Omental fat pad (tissue), 4 donors: Measurements from ENCODE around the gene ALX1. TPM values are rescaled to one million over a fixed set of nuclear protein-coding genes. Genes with fewer than 3 reads are reported as not detected.

ENCODE experiments used
- ATAC-seq: fragments of 150-250 bp; one replicate; pipeline ENCODE4 v1.9.1; 2016; ENCODE audit warnings: mild to moderate bottlenecking, moderate library complexity; ENCODE audit not compliant: low FRiP score
- DNase-seq: peaks from one replicate; pipeline ENCODE4 v3.0.0-alpha.2; 2019; ENCODE audit warnings: low spot score
- CTCF ChIP-seq, 3 donors: fragments of 450-650 bp; IDR thresholded peaks; one replicate each; pipeline ENCODE4 v1.5.1; 2016 to 2017; ENCODE audit warnings: antibody characterized with exemption in 3 of 3, mild to moderate bottlenecking in 3 of 3, moderate library complexity in 2 of 3
- total RNA-seq, 4 donors: library from RNA; depleted of rRNA; stranded (reverse); fragments of >200 nt; gene quantifications; one replicate each; pipeline ENCODE4 v1.1.0, GENCODE V29; 2016

Gene ALX1
- total RNA-seq, 4 donors from 2014 or later = not detected

GRCh38 chr12:85322715-85323114 is 42.7 kb downstream of the ALX1 start:
- ATAC-seq = no peak
- no peak for TF ChIP-seq CTCF (IDR thresholded peaks at IDR 0.05)
- no peak for DNase-seq

GRCh38 chr12:85325442-85325841 is 45.4 kb downstream of the ALX1 start:
- no peak for TF ChIP-seq CTCF (IDR thresholded peaks at IDR 0.05)
- DNase-seq = no peak
- no peak for ATAC-seq

- TF ChIP-seq CTCF (IDR thresholded peaks at IDR 0.05) = no peak
- no peak for ATAC-seq
Measured at GRCh38 chr12:85329913-85330312, 49.9 kb downstream of the ALX1 start.

GRCh38 chr12:85348779-85349178 is 68.8 kb downstream of the ALX1 start:
- no peak for TF ChIP-seq CTCF (IDR thresholded peaks at IDR 0.05)
- ATAC-seq = no peak

More at GRCh38 chr12:85329913-85330312, 49.9 kb downstream of the ALX1 start:
- no peak for DNase-seq

GRCh38 chr12:85350356-85350755 is 70.3 kb downstream of the ALX1 start:
- ATAC-seq (no peak), DNase-seq (no peak)
- no peak for TF ChIP-seq CTCF (IDR thresholded peaks at IDR 0.05)

More at GRCh38 chr12:85348779-85349178, 68.8 kb downstream of the ALX1 start:
- DNase-seq = no peak

Other genes with a start within 250 kb of the ALX1 start
- gene TSPAN19, start 243.9 kb upstream of the ALX1 start, total RNA-seq = 1 to 10 TPM in 1 of 4 donors, not detected in 3; 2.7 TPM
- 1 to 10 TPM in 1 of 4 donors, under 1 TPM in 1, not detected in 2; 0.13 to 1.4 TPM for gene LRRIQ1, start 243.9 kb upstream of the ALX1 start, total RNA-seq